SK-N-SH treated with all-trans-retinoic acid at 6 μM for 48 hours (cell line): ENCODE data around the gene CTTN.

ENCODE experiments used
- ARNTL ChIP-seq: fragments of 450-650 bp; formaldehyde crosslinking; IDR thresholded peaks from 2 replicates; pipeline ENCODE4 v1.5.0; 2020; ENCODE audit warnings: low read depth, mild to moderate bottlenecking, moderate library complexity, borderline replicate concordance
- ESRRG ChIP-seq: fragments of 250-450 bp; sonication (Bioruptor Pico); IDR thresholded peaks from 2 replicates; pipeline ENCODE4 v1.6.1; 2021; ENCODE audit warnings: mild to moderate bottlenecking
- ISL1 ChIP-seq: fragments of 250-450 bp; sonication (Bioruptor Pico); IDR thresholded peaks from 2 replicates; pipeline ENCODE4 v2.1.2; 2022; ENCODE audit warnings: mild to moderate bottlenecking, moderate library complexity
- OSR1 ChIP-seq: fragments of 250-450 bp; sonication (Bioruptor Pico); IDR thresholded peaks from 2 replicates; pipeline ENCODE4 v1.8.0; 2022; ENCODE audit warnings: moderate library complexity, mild to moderate bottlenecking, inconsistent platforms
- RARB ChIP-seq: fragments of 250-450 bp; sonication (Bioruptor Pico); IDR thresholded peaks from 2 replicates; pipeline ENCODE4 v1.8.0; 2021; ENCODE audit warnings: mild to moderate bottlenecking, moderate library complexity
- TCF4 ChIP-seq: fragments of 250-450 bp; sonication (Bioruptor Pico); IDR thresholded peaks from 2 replicates; pipeline ENCODE4 v1.8.0; 2021; ENCODE audit warnings: mild to moderate bottlenecking, moderate library complexity, borderline replicate concordance
- TSHZ2 ChIP-seq: fragments of 250-450 bp; sonication (Bioruptor Pico); IDR thresholded peaks from 2 replicates; pipeline ENCODE4 v1.5.0; 2020; ENCODE audit warnings: mild to moderate bottlenecking, moderate library complexity
- ZC3H10 ChIP-seq: fragments of 250-450 bp; sonication (Bioruptor Pico); IDR thresholded peaks from 2 replicates; pipeline ENCODE4 v1.5.1; 2021; ENCODE audit warnings: mild to moderate bottlenecking, moderate library complexity
- ZFP3 ChIP-seq: fragments of 250-450 bp; sonication (Bioruptor Pico); IDR thresholded peaks from 2 replicates; pipeline ENCODE4 v1.5.0; 2020; ENCODE audit warnings: mild to moderate bottlenecking, moderate library complexity
- ZFP30 ChIP-seq: fragments of 450-650 bp; formaldehyde crosslinking; IDR thresholded peaks from 2 replicates; pipeline ENCODE4 v1.5.0; 2022; ENCODE audit warnings: mild to moderate bottlenecking, moderate library complexity
- ZNF8 ChIP-seq: fragments of 450-650 bp; formaldehyde crosslinking; IDR thresholded peaks from 2 replicates; pipeline ENCODE4 v1.5.0; 2020; ENCODE audit warnings: mild to moderate bottlenecking, moderate library complexity
- TF ChIP-seq, protein P1 (sequence below): fragments of 250-450 bp; sonication (Bioruptor Pico); IDR thresholded peaks from 2 replicates; pipeline ENCODE4 v1.8.0; 2020; ENCODE audit warnings: mild to moderate bottlenecking, moderate library complexity, borderline replicate concordance
- TF ChIP-seq, protein P2 (sequence below): fragments of 250-450 bp; sonication (Bioruptor Pico); IDR thresholded peaks from 2 replicates; pipeline ENCODE4 v1.5.1; 2020; ENCODE audit warnings: low read depth, mild to moderate bottlenecking, moderate library complexity

- no peak for TF ChIP-seq ARNTL
- no peak for TF ChIP-seq OSR1 (CRISPR knock-in tag)
- TF ChIP-seq, protein P1, sequence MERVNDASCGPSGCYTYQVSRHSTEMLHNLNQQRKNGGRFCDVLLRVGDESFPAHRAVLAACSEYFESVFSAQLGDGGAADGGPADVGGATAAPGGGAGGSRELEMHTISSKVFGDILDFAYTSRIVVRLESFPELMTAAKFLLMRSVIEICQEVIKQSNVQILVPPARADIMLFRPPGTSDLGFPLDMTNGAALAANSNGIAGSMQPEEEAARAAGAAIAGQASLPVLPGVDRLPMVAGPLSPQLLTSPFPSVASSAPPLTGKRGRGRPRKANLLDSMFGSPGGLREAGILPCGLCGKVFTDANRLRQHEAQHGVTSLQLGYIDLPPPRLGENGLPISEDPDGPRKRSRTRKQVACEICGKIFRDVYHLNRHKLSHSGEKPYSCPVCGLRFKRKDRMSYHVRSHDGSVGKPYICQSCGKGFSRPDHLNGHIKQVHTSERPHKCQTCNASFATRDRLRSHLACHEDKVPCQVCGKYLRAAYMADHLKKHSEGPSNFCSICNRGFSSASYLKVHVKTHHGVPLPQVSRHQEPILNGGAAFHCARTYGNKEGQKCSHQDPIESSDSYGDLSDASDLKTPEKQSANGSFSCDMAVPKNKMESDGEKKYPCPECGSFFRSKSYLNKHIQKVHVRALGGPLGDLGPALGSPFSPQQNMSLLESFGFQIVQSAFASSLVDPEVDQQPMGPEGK (CRISPR knock-in tag) = no peak
- TF ChIP-seq ZFP3 (CRISPR knock-in tag) = no peak
- no peak for TF ChIP-seq TCF4 (CRISPR knock-in tag)
- no peak for TF ChIP-seq ISL1
- TF ChIP-seq ZFP30 (CRISPR knock-in tag) = no peak
- TF ChIP-seq ESRRG (CRISPR knock-in tag) = no peak
- no peak for TF ChIP-seq TSHZ2 (CRISPR knock-in tag)
- no peak for TF ChIP-seq RARB
- no peak for TF ChIP-seq ZC3H10 (CRISPR knock-in tag)
- TF ChIP-seq ZNF8 (CRISPR knock-in tag) = no peak
- TF ChIP-seq, protein P2, sequence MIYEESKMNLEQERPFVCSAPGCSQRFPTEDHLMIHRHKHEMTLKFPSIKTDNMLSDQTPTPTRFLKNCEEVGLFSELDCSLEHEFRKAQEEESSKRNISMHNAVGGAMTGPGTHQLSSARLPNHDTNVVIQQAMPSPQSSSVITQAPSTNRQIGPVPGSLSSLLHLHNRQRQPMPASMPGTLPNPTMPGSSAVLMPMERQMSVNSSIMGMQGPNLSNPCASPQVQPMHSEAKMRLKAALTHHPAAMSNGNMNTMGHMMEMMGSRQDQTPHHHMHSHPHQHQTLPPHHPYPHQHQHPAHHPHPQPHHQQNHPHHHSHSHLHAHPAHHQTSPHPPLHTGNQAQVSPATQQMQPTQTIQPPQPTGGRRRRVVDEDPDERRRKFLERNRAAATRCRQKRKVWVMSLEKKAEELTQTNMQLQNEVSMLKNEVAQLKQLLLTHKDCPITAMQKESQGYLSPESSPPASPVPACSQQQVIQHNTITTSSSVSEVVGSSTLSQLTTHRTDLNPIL (CRISPR knock-in tag) = no peak
Observed at GRCh38 chr11:70466154-70466553, 67.8 kb downstream of the CTTN start.
